ENCODE measurements around the gene BATF. TPM values are rescaled to one million over a fixed set of nuclear protein-coding genes. Genes with fewer than 3 reads are reported as not detected.

BATF gene
- total RNA-seq, 1 donor from 2014 or later = not detected

- H3K4me1 Mint-ChIP-seq = no peaks in the 10 kb centered on the region
- H3K36me3 Mint-ChIP-seq (ENCODE audit: low read depth) = no peaks in the 10 kb centered on the region
- no peaks in the 10 kb centered on the region for H3K9me3 Mint-ChIP-seq
- TF ChIP-seq CTCF (conservative IDR thresholded peaks at IDR 0.05) = no peak
- H3K27ac Mint-ChIP-seq (ENCODE audit: unreplicated experiment) = no peak overlapping the region
- H3K4me3 Mint-ChIP-seq = no peak overlapping the region
- H3K27me3 Mint-ChIP-seq (ENCODE audit: low read depth) = no peaks in the 10 kb centered on the region
- no peak for DNase-seq (ENCODE audit: low read depth, low spot score)
Observed at GRCh38 chr14:75542588-75543091, 20.4 kb downstream of the BATF start.

- TF ChIP-seq CTCF (conservative IDR thresholded peaks at IDR 0.05) = no peak
- Mint-ChIP-seq H3K27me3 (ENCODE audit: low read depth) (no peaks in the 10 kb centered on the region), H3K4me1 (no peaks in the 10 kb centered on the region), H3K27ac (ENCODE audit: unreplicated experiment) (no peak overlapping the region), H3K9me3 (no peaks in the 10 kb centered on the region), H3K36me3 (ENCODE audit: low read depth) (no peaks in the 10 kb centered on the region), H3K4me3 (no peak overlapping the region)
- no peak for DNase-seq (ENCODE audit: low read depth, low spot score)
Observed at GRCh38 chr14:75543253-75543652, 21.0 kb downstream of the BATF start.

- Mint-ChIP-seq H3K4me1 (no peaks in the 10 kb centered on the region), H3K27ac (ENCODE audit: unreplicated experiment) (no peak overlapping the region), H3K36me3 (ENCODE audit: low read depth) (no peaks in the 10 kb centered on the region), H3K4me3 (no peak overlapping the region), H3K27me3 (ENCODE audit: low read depth) (no peaks in the 10 kb centered on the region), H3K9me3 (no peaks in the 10 kb centered on the region)
- DNase-seq (ENCODE audit: low read depth, low spot score) = no peak
- TF ChIP-seq CTCF (conservative IDR thresholded peaks at IDR 0.05) = no peak
Observed at GRCh38 chr14:75543786-75544185, 21.5 kb downstream of the BATF start.

GRCh38 chr14:75545907-75546306, 23.6 kb downstream of the BATF start:
- Mint-ChIP-seq H3K4me1 (no peaks in the 10 kb centered on the region), H3K9me3 (no peaks in the 10 kb centered on the region), H3K27me3 (ENCODE audit: low read depth) (no peaks in the 10 kb centered on the region), H3K27ac (ENCODE audit: unreplicated experiment) (no peak overlapping the region), H3K4me3 (no peak overlapping the region), H3K36me3 (ENCODE audit: low read depth) (no peaks in the 10 kb centered on the region)
- no peak for TF ChIP-seq CTCF (conservative IDR thresholded peaks at IDR 0.05)
- DNase-seq (ENCODE audit: low read depth, low spot score) = no peak

- Mint-ChIP-seq H3K36me3 (ENCODE audit: low read depth) (no peaks in the 10 kb centered on the region), H3K27me3 (ENCODE audit: low read depth) (peaks cover 7% of the 10 kb centered on the region), H3K4me1 (no peaks in the 10 kb centered on the region), H3K27ac (ENCODE audit: unreplicated experiment) (no peak overlapping the region), H3K9me3 (no peaks in the 10 kb centered on the region), H3K4me3 (no peak overlapping the region)
- no peak for DNase-seq (ENCODE audit: low read depth, low spot score)
- TF ChIP-seq CTCF (conservative IDR thresholded peaks at IDR 0.05) = no peak
Observed at GRCh38 chr14:75547552-75548250, 25.4 kb downstream of the BATF start.
